ENCODE results near the gene RAB5IF. TPM values are rescaled to one million over a fixed set of nuclear protein-coding genes. Genes with fewer than 3 reads are reported as not detected.

Gene RAB5IF
- total RNA-seq, 1 experiment from 2014 or later, result 150 TPM

DNA sequence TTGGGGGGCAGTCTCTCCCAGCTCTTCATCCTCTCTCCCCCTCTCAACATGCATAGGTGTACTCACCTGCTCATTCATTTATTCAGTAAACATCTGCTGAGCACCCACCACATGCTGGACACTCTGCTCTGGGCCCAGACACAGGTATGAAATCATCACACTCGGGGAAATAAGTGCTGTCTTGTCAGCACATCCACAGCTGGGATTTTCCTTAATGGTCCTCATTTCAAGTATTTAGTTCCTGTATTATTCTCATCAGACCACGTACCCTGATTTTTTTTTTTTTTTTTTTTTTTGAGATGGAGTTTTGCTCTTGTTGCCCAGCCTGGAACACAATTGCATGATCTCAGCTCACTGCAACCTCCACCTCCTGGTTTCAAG is 19.4 kb downstream of the RAB5IF start:
- ChIA-PET POLR2A (ENCODE audit: low non-redundant PET) (no interaction called here), CTCF (no interaction called here)
- H3K27me3 ChIP-seq (replicated peaks; ENCODE audit: insufficient read depth, low read depth, low read length, poor library complexity), result no peaks in the 10 kb centered on the region
- no peaks in the 10 kb centered on the region for H3K9me3 ChIP-seq (ENCODE audit: low read depth, low read length, poor library complexity, severe bottlenecking)
- no peak overlapping the region for H3K27ac ChIP-seq (ENCODE audit: low read depth, low read length, poor library complexity, severe bottlenecking)
- H3K4me3 ChIP-seq (ENCODE audit: low read depth, low read length, poor library complexity, severe bottlenecking), result no peak overlapping the region
- intact Hi-C loops (cut with micrococcal nuclease; ENCODE audit: unreplicated experiment), result no loop called here
- BruUV-seq (replicated peaks), result no TSS peak
- TF ChIP-seq, protein P1, sequence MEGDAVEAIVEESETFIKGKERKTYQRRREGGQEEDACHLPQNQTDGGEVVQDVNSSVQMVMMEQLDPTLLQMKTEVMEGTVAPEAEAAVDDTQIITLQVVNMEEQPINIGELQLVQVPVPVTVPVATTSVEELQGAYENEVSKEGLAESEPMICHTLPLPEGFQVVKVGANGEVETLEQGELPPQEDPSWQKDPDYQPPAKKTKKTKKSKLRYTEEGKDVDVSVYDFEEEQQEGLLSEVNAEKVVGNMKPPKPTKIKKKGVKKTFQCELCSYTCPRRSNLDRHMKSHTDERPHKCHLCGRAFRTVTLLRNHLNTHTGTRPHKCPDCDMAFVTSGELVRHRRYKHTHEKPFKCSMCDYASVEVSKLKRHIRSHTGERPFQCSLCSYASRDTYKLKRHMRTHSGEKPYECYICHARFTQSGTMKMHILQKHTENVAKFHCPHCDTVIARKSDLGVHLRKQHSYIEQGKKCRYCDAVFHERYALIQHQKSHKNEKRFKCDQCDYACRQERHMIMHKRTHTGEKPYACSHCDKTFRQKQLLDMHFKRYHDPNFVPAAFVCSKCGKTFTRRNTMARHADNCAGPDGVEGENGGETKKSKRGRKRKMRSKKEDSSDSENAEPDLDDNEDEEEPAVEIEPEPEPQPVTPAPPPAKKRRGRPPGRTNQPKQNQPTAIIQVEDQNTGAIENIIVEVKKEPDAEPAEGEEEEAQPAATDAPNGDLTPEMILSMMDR (conservative IDR thresholded peaks at IDR 0.05; ENCODE audit: low read depth, low read length), result no peak
- TF ChIP-seq EZH2 (IDR thresholded peaks at IDR 0.05; ENCODE audit: borderline replicate concordance, low read depth, low read length, poor library complexity, severe bottlenecking), result no peak
- H3K4me1 ChIP-seq (ENCODE audit: insufficient read depth, low read length, poor library complexity, severe bottlenecking), result no peaks in the 10 kb centered on the region
- DNase-seq (ENCODE audit: low spot score), result no peak
- H3K36me3 ChIP-seq (ENCODE audit: insufficient read depth, low read length, poor library complexity, severe bottlenecking), result no peaks in the 10 kb centered on the region

DNA sequence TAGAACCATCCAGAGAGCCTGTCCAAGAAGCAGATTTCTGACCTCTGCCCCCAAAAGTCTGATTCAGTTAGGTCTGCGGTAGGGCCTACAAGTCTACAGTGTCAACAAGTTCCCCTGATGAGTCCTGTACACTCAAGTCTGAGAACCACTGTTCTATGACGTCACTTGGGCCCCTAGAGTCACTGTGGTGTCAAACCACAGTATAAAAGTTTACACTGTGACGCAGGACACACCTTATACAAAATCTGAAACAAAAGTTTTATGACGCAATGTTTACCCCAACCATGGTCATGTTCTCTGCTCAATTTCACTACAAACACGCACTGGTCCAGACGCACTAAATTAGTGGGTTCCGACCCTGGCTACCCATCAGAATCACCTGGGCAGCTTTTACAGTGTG is 22.5 kb downstream of the RAB5IF start:
- TF ChIP-seq EZH2 (IDR thresholded peaks at IDR 0.05; ENCODE audit: borderline replicate concordance, low read depth, low read length, poor library complexity, severe bottlenecking), result no peak
- TF ChIP-seq, protein P1 (conservative IDR thresholded peaks at IDR 0.05; ENCODE audit: low read depth, low read length), result no peak
- CTCF ChIA-PET, result interaction anchor here (0.7 kb wide), 1 partner anchor 22 kb away, joined by 3 read pairs; the partner anchor contains the start of gene RAB5IF
- Histone ChIP-seq H3K36me3 (ENCODE audit: insufficient read depth, low read length, poor library complexity, severe bottlenecking) (no peaks in the 10 kb centered on the region), H3K4me3 (ENCODE audit: low read depth, low read length, poor library complexity, severe bottlenecking) (no peak overlapping the region), H3K27ac (ENCODE audit: low read depth, low read length, poor library complexity, severe bottlenecking) (no peak overlapping the region), H3K4me1 (ENCODE audit: insufficient read depth, low read length, poor library complexity, severe bottlenecking) (no peaks in the 10 kb centered on the region), H3K9me3 (ENCODE audit: low read depth, low read length, poor library complexity, severe bottlenecking) (no peaks in the 10 kb centered on the region), H3K27me3 (replicated peaks; ENCODE audit: insufficient read depth, low read depth, low read length, poor library complexity) (no peaks in the 10 kb centered on the region)
- POLR2A ChIA-PET (ENCODE audit: low non-redundant PET), result interaction anchor here (0.7 kb wide), 1 partner anchor 26 kb away, joined by 3 read pairs; no protein-coding TSS in a partner anchor
- no peak for DNase-seq (ENCODE audit: low spot score)
- no TSS peak for BruUV-seq (replicated peaks)
- intact Hi-C loops (cut with micrococcal nuclease; ENCODE audit: unreplicated experiment), result no loop called here

DNA sequence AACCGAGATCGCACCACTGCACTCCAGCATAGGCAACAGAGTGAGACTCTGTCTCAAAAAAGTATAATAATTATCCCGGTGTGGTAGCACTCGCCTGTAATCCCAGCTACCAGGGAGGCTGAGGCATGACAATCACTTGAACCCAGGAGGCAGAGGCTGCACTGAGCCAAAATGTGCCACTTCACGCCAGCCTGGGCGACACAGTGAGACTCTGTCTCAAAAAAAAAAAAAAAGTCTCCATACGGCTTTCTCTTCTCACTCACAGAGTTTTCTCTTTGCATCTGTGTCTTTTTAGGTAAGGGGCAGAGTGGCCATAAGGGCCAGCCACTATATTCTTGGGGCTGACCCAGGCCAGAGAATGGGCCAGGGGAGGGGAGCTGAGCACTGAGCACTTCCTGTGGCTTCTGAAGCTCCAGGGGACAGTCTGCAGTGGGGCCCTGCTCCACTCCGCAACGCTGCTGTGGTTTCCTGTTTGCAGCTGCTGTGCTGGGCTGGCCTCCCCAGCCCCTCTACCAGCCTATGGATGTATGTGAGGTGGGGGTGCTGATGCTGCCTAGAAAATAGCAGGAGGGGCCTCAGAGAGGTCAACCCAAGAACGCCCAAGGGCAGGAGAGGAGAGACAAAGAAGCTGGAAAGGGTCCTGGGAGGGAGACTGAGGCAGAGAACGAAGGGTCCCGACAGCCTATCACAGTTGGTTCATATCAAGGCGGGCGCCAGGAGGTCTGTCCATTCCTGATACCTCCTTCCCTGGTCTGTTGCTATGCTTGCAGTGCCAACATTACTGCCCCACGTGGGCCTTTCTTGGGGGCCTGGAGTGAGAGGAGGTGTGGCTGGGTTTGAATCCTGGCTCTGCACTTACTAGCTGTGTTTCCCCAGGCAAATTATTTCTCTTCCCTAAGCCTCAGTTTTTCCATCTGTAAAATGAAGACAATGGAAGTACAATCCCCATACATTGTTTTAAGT is 24.4 kb downstream of the RAB5IF start:
- no peaks in the 10 kb centered on the region for H3K4me1 ChIP-seq (ENCODE audit: insufficient read depth, low read length, poor library complexity, severe bottlenecking)
- no peak overlapping the region for H3K4me3 ChIP-seq (ENCODE audit: low read depth, low read length, poor library complexity, severe bottlenecking)
- intact Hi-C loops (cut with micrococcal nuclease; ENCODE audit: unreplicated experiment), result no loop called here
- ChIA-PET POLR2A (ENCODE audit: low non-redundant PET) (no interaction called here), CTCF (no interaction called here)
- no peak for DNase-seq (ENCODE audit: low spot score)
- TF ChIP-seq, protein P1 (conservative IDR thresholded peaks at IDR 0.05; ENCODE audit: low read depth, low read length), result no peak
- TF ChIP-seq EZH2 (IDR thresholded peaks at IDR 0.05; ENCODE audit: borderline replicate concordance, low read depth, low read length, poor library complexity, severe bottlenecking), result no peak
- no peaks in the 10 kb centered on the region for H3K27me3 ChIP-seq (replicated peaks; ENCODE audit: insufficient read depth, low read depth, low read length, poor library complexity)
- no TSS peak for BruUV-seq (replicated peaks)
- no peak overlapping the region for H3K27ac ChIP-seq (ENCODE audit: low read depth, low read length, poor library complexity, severe bottlenecking)
- no peaks in the 10 kb centered on the region for H3K36me3 ChIP-seq (ENCODE audit: insufficient read depth, low read length, poor library complexity, severe bottlenecking)
- H3K9me3 ChIP-seq (ENCODE audit: low read depth, low read length, poor library complexity, severe bottlenecking), result no peaks in the 10 kb centered on the region

All from A673 (cell line).